GM20000 (cell line): ENCODE results near the gene GOLPH3.

Experiments
- DNase-seq: peaks from one replicate; pipeline ENCODE4 v3.0.0; 2012; ENCODE audit warnings: low spot score
- CTCF ChIP-seq: IDR thresholded peaks from 2 replicates; pipeline ENCODE4 v1.5.1; 2012; ENCODE audit warnings: mild to moderate bottlenecking, control low read depth; ENCODE audit errors: extremely low read depth, missing control alignments

Gene GOLPH3

GRCh38 chr5:32145378-32145777 lies 28.7 kb downstream of the GOLPH3 start:
- DNase-seq = no peak

GRCh38 chr5:32144378-32145207 lies 29.5 kb downstream of the GOLPH3 start:
- no peak for TF ChIP-seq CTCF
- DNase-seq = no peak

More at GRCh38 chr5:32145378-32145777, 28.7 kb downstream of the GOLPH3 start:
- no peak for TF ChIP-seq CTCF

GRCh38 chr5:32143617-32144377 lies 30.3 kb downstream of the GOLPH3 start:
- DNase-seq = no peak
- no peak for TF ChIP-seq CTCF

- no peak for TF ChIP-seq CTCF
- DNase-seq = no peak
These were observed 35.2 kb downstream of the GOLPH3 start for GRCh38 chr5:32138839-32139493.

GRCh38 chr5:32136342-32136741 lies 37.8 kb downstream of the GOLPH3 start:
- no peak for DNase-seq
- no peak for TF ChIP-seq CTCF

GRCh38 chr5:32135086-32135485 lies 39.0 kb downstream of the GOLPH3 start:
- DNase-seq = no peak
- no peak for TF ChIP-seq CTCF

- DNase-seq = no peak
- no peak for TF ChIP-seq CTCF
These were observed 41.4 kb downstream of the GOLPH3 start for GRCh38 chr5:32132757-32133156.
